GM13977 (cell line): Measurements from ENCODE around the gene FOXN3.
A peak's percentile ranks its signal among the peaks of the same experiment; 100 is the strongest.

Source experiments
- DNase-seq: peaks from one replicate; pipeline ENCODE4 v3.0.0; 2012; ENCODE audit warnings: low spot score
- in situ Hi-C: fragments of 300-500 bp; cut with MboI; formaldehyde crosslinking; loops from one replicate; pipeline ENCODE4 v1.12.0; 2022; ENCODE audit warnings: low sequenced_read_pairs, low pct_unique_long_range_greater_than_20kb, mixed read lengths, inconsistent platforms; ENCODE audit not compliant: unreplicated experiment
- TF ChIP-seq, protein P1 (sequence below): IDR thresholded peaks from 2 replicates; pipeline ENCODE4 v1.5.1; 2012; ENCODE audit warnings: mild to moderate bottlenecking, control low read depth; ENCODE audit not compliant: insufficient read depth; ENCODE audit errors: extremely low read depth, missing control alignments

FOXN3 gene

DNA sequence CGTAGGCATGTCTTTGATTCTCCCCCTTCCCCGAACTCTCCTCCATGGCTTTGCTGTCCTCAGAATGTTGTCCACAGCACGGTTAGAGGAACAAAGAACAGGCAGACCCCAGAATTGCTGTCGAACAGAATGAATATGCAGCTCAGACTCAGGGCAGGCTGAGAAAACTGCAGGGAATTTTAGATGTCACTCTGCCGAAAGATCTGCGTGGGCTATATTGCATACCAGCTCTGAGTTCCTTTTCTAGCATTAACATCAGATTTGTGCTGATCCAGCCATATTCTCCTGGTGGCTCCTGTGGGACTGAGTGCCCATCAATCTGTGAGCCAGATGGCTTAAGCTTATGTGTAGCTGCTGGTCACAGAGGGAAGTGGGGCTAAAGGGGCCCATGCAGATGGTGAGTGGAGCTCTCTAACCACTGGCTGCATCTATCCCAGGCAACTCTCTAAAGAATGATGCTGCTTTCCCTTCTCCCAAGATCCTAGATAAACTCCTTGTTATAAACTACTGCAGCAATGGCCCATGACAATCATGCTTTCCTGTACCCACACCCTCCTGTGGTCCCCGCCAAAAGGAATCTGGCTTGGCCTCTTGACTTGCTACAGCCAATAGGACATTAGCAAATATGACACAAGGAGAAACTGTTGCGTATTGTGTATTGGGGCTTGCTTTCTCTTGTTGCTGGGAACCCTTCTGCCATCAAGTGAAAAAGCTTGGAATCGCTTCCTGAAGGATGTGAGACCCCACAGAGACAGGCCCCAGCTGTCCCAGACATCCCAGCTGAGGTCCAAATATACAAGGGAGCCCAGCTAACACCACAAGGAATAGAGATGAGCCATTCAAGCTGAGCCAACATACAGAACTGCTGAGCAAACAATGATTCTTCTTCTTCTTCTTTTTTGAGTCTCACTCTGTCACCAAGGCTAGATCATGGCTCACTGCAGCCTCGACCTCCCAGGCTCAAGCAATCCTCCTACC is 101.3 kb downstream of the FOXN3 start:
- in situ Hi-C loops: no loop called here

DNA sequence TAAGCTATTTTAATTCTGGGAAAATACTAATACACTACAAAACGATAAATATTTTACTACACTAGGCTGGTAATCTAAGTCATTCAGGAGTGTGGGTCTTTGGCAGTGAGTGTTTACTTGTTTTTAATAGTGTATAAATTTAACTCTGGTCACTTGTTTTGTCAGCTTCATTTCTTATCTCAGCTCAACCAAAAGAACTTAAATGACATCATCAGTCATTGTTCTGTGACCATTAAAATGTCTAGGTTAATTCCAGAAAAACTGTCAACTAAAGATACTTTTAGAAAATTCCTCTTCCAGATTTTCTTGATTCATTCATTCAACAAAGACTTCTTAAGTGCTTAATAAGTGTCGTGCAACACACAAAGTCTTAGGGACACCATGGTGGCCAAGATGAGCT is 102.8 kb downstream of the FOXN3 start:
- in situ Hi-C loops: no loop called here
- DNase-seq: no peak
- TF ChIP-seq, protein P1, sequence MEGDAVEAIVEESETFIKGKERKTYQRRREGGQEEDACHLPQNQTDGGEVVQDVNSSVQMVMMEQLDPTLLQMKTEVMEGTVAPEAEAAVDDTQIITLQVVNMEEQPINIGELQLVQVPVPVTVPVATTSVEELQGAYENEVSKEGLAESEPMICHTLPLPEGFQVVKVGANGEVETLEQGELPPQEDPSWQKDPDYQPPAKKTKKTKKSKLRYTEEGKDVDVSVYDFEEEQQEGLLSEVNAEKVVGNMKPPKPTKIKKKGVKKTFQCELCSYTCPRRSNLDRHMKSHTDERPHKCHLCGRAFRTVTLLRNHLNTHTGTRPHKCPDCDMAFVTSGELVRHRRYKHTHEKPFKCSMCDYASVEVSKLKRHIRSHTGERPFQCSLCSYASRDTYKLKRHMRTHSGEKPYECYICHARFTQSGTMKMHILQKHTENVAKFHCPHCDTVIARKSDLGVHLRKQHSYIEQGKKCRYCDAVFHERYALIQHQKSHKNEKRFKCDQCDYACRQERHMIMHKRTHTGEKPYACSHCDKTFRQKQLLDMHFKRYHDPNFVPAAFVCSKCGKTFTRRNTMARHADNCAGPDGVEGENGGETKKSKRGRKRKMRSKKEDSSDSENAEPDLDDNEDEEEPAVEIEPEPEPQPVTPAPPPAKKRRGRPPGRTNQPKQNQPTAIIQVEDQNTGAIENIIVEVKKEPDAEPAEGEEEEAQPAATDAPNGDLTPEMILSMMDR: no peak

More for the DNA sequence above, 101.3 kb downstream of the FOXN3 start:
- TF ChIP-seq, protein P1: no peak
- DNase-seq: no peak

DNA sequence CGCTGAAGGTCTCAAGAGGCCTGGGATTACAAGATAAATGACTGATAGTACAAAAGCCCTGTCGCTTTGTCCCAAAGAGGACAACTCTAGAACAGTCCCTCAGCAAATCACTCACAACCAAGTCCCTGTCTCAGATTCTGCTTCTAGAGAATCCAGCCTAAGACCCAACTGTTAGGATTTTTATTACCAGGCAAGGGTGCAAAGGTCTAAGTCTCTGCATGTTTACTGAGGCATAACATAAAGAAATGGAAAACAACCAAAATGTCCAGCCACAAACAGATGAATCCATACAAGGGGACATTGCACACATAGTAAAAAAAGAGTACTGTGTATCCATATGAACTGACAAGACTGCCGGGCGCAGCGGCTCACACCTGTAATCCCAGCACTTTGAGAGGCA is 104.1 kb downstream of the FOXN3 start:
- TF ChIP-seq, protein P1: no peak
- DNase-seq: no peak
- in situ Hi-C loops: no loop called here

DNA sequence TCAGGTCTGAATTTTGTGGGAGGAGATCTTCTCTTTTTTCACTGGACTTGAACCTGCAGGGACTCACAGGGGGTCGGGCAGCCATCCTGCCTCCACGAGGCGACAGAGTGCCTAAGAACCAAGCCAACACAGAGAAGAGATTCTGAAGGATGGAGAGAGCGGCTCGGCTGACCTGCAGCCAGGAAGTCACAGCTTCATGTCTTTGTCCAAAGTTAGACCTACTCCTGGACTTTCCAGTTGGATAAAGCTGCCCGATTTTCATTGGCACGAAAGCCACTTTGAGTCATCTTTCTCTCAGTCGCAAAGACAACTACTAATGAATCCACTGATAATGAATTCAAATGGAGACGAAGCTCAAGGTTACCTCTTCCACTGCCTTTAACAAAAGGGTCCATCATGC is 106.8 kb downstream of the FOXN3 start:
- TF ChIP-seq, protein P1: no peak
- no peak for DNase-seq
- in situ Hi-C loops: no loop called here

DNA sequence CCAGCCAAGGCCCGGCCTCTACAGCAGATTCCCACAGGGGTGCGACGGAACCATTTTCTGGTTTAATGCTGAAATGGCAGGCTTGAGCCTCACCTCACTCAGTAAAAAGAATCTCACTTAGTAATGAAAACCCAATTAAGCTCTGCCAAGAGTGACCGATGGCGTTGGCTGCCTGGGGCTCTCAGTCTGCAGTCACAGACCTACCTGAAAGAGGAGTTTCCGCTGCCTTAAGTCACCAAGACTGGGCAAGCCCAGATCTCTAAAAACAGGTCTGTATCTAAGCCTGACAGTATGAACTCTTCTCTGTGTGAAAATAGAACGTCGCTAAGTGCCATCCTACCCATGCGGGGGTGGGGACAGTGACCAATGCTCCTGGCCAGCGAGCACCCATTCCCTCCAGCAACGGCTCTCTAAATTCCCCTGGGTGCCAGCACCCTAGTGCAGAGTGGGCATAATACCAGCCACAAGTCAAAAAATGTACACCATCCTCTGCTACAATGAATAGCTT is 107.3 kb downstream of the FOXN3 start:
- in situ Hi-C loops: no loop called here
- TF ChIP-seq, protein P1: no peak
- no peak for DNase-seq

DNA sequence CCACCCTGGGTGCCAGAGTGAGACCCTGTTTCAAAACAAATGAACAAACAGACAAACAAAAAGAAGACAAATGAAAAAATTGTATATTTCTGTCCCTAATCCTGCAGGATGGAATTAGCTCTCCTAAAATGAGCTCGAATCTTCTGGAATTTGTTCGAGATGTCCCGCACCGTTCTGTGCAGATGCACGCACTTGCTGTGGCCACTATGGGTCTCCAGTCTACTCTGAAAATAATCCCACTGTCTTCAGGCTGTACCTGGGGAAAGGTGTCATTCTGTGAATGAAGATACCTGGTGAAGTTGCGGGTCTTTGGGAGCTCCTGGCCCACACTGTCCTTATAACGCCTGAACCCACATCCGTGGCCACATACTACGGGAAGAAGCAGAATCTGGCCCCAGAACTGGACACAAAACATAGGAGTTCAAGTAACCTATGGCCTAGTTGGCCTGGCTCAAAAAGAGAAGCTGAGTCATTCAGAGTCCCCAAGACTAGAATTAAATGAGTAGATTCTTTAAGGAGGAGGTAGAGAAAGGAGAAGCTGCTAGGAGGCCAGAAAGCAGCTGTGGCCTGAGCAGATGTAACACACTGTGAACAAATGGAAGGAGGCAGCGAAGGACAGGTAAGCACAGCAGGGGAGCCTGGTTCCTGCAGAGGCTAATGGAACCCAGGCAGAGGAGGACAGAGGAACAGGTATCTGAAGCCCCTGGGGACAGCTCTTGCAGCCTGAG is 108.6 kb downstream of the FOXN3 start:
- TF ChIP-seq, protein P1: peak; percentile 36
- DNase-seq: peak; percentile 46
- in situ Hi-C loops: no loop called here
